Calu3 (cell line): ENCODE data around the gene NTNG2. TPM values are rescaled to one million over a fixed set of nuclear protein-coding genes. Genes with fewer than 3 reads are reported as not detected.

Source experiments
- BruUV-seq: library from RNA; stranded (reverse); fragments of 400-500 nt; replicated peaks from 2 replicates; lab custom pipeline; 2021; lab: Mats Ljungman, UMichigan
- CTCF ChIA-PET: fragments of 300-600 bp; sonication (Branson Sonifier 250); formaldehyde crosslinking; loops from one replicate; lab custom pipeline; 2022; ENCODE audit warnings: antibody characterized with exemption; lab: Charles Lee
- DNase-seq: peaks from one replicate; pipeline ENCODE4 v3.0.0; 2022
- H3K27ac Mint-ChIP-seq: one replicate; pipeline ENCODE4 v1.8.0; 2022; ENCODE audit warnings: mixed read lengths; ENCODE audit not compliant: unreplicated experiment
- H3K27me3 Mint-ChIP-seq: one replicate; pipeline ENCODE4 v1.8.0; 2022; ENCODE audit warnings: mixed read lengths; ENCODE audit not compliant: unreplicated experiment
- H3K36me3 Mint-ChIP-seq: one replicate; pipeline ENCODE4 v1.8.0; 2022; ENCODE audit warnings: mild to moderate bottlenecking, moderate library complexity, mixed read lengths; ENCODE audit not compliant: insufficient read depth, unreplicated experiment
- H3K4me1 Mint-ChIP-seq: one replicate; pipeline ENCODE4 v1.8.0; 2022; ENCODE audit warnings: mild to moderate bottlenecking, low read depth, mixed read lengths; ENCODE audit not compliant: unreplicated experiment
- H3K4me3 Mint-ChIP-seq: one replicate; pipeline ENCODE4 v1.8.0; 2022; ENCODE audit warnings: mild to moderate bottlenecking, low read depth, moderate library complexity, mixed read lengths; ENCODE audit not compliant: unreplicated experiment
- H3K9me3 Mint-ChIP-seq: one replicate; pipeline ENCODE4 v1.8.0; 2022; ENCODE audit warnings: low read depth, mixed read lengths; ENCODE audit not compliant: unreplicated experiment
- CTCF ChIP-seq: fragments of 200-600 bp; IDR thresholded peaks from one replicate; pipeline ENCODE4 v1.8.0; 2022; ENCODE audit warnings: antibody characterized with exemption; ENCODE audit not compliant: unreplicated experiment
- intact Hi-C: fragments of 100-400 bp; cut with micrococcal nuclease; formaldehyde crosslinking; loops from one replicate; pipeline ENCODE4 v1.10.0; 2022; ENCODE audit not compliant: unreplicated experiment
- total RNA-seq: library from RNA; stranded (reverse); gene quantifications from 2 replicates; pipeline ENCODE4 v1.2.3, GENCODE V29; 2022

NTNG2 gene
- total RNA-seq, 1 experiment from 2014 or later, result not detected

DNA sequence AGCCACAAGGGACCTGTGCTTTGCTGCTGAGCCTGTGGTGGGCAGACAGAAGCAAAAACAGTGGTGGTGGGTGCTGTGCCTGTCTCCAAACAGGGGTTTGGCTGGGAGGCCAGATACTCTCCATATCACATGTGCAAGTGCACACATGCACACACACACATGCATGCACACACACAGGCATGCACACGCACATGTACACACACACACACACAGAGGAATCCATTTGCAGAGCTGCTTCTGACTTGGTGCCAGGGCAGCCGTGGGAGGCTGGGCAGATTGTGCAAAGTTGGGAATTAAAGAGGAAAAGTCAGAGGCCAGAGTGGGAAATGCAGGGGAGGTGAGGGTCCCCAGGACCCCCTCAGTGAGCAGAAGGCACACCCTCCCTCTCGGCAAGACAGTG is 71.3 kb downstream of the NTNG2 start:
- CTCF ChIA-PET, result interaction anchor here (0.6 kb wide), 1 partner anchor 467 kb away, joined by 3 read pairs; no protein-coding TSS in a partner anchor
- Mint-ChIP-seq H3K27ac (no peak overlapping the region), H3K4me3 (no peak overlapping the region), H3K4me1 (peaks cover 6% of the 10 kb centered on the region), H3K36me3 (no peaks in the 10 kb centered on the region), H3K27me3 (peaks cover 75% of the 10 kb centered on the region), H3K9me3 (no peaks in the 10 kb centered on the region)
- no peak for DNase-seq
- intact Hi-C loops, result no loop called here
- no TSS peak for BruUV-seq
- TF ChIP-seq CTCF, result no peak

- no peaks in the 10 kb centered on the region for H3K9me3 Mint-ChIP-seq
- intact Hi-C loops, result no loop called here
- no TSS peak for BruUV-seq
- DNase-seq, result no peak
- H3K27me3 Mint-ChIP-seq, result peaks cover 72% of the 10 kb centered on the region
- no peak overlapping the region for H3K27ac Mint-ChIP-seq
- CTCF ChIA-PET, result no interaction called here
- no peak overlapping the region for H3K4me3 Mint-ChIP-seq
- H3K4me1 Mint-ChIP-seq, result peaks cover 6% of the 10 kb centered on the region
- TF ChIP-seq CTCF, result no peak
- no peaks in the 10 kb centered on the region for H3K36me3 Mint-ChIP-seq
Measured at GRCh38 chr9:132234535-132234934, 72.7 kb downstream of the NTNG2 start.

- Mint-ChIP-seq H3K4me1 (peaks cover 6% of the 10 kb centered on the region), H3K36me3 (no peaks in the 10 kb centered on the region), H3K9me3 (no peaks in the 10 kb centered on the region), H3K27me3 (peaks cover 72% of the 10 kb centered on the region), H3K4me3 (no peak overlapping the region), H3K27ac (no peak overlapping the region)
- intact Hi-C loops, result no loop called here
- CTCF ChIA-PET, result interaction anchor here (1.3 kb wide), 1 partner anchor 472 kb away, joined by 4 read pairs; no protein-coding TSS in a partner anchor
- DNase-seq, result no peak
- no peak for TF ChIP-seq CTCF
- no TSS peak for BruUV-seq
Measured at GRCh38 chr9:132235125-132235524, 73.3 kb downstream of the NTNG2 start.

DNA sequence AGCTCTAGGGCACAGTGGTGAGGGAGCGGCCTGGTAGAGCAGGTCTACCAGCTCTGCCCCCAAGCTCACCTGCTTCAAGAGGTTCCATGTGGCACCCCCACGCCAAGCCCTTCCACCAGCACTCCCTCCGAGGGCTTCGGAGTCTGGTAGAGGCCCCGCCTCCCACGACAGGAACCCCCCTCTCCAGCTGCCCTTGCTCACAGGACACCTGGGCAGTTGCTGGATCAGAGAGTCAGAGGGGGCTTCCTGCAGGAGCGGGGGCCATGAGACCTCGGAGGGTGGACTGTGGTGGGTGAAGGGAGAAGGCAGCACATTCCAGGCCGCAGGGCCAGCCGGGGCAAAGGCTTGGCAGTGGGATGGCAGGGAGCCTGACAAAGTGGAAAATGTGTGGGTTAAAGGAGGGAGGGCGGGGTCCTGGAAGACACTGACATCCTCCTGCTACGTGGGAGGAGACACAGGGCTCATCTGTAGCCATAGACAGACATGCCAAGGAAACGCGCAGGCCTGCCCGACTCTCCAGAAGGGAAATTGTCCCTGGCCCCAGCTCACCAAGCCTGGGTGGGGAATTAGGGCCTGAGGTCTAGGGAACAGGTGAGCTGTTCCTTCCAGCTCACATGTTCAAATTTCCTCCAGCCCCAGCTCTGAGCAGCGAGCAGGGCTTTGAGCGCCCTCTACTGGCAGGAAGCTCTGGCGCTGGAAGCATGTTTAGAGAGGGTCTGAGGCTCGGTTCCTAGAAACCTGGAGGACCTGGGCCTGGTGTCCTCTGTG is 74.2 kb downstream of the NTNG2 start:
- CTCF ChIA-PET, result interaction anchor here (0.5 to 1.6 kb wide), 7 partner anchors 23 to 481 kb away, joined by 3 to 13 read pairs (median 4); partner anchors contain the start of gene MED27
- peaks cover 6% of the 10 kb centered on the region for H3K4me1 Mint-ChIP-seq
- no TSS peak for BruUV-seq
- peaks cover 78% of the 10 kb centered on the region for H3K27me3 Mint-ChIP-seq
- H3K36me3 Mint-ChIP-seq, result peaks cover under 1% of the 10 kb centered on the region
- no peak overlapping the region for H3K4me3 Mint-ChIP-seq
- peak; percentile 71 for DNase-seq
- TF ChIP-seq CTCF, result peak; percentile 73
- no peaks in the 10 kb centered on the region for H3K9me3 Mint-ChIP-seq
- H3K27ac Mint-ChIP-seq, result no peak overlapping the region
- intact Hi-C loops, result no loop called here
